HG03432 (cell line): ENCODE measurements around the gene WBP2.

ENCODE experiments used
- ATAC-seq: cut with Tn5 transposase; IDR thresholded peaks from one replicate; pipeline ENCODE4 v1.9.1; 2021; ENCODE audit warnings: mild to moderate bottlenecking, moderate library complexity; ENCODE audit not compliant: unreplicated experiment

The WBP2 gene

GRCh38 chr17:75831032-75831571 is 24.0 kb downstream of the WBP2 start:
- no peak for ATAC-seq

- no peak for ATAC-seq
Observed at GRCh38 chr17:75830164-75831031, 24.7 kb downstream of the WBP2 start.

- ATAC-seq = no peak
Observed at GRCh38 chr17:75829747-75830146, 25.4 kb downstream of the WBP2 start.

- no peak for ATAC-seq
Observed at GRCh38 chr17:75828741-75829140, 26.4 kb downstream of the WBP2 start.

GRCh38 chr17:75828076-75828400 is 27.1 kb downstream of the WBP2 start:
- no peak for ATAC-seq

- ATAC-seq = no peak
Observed at GRCh38 chr17:75827308-75828075, 27.6 kb downstream of the WBP2 start.

GRCh38 chr17:75826561-75827307 is 28.4 kb downstream of the WBP2 start:
- no peak for ATAC-seq

GRCh38 chr17:75825748-75826370 is 29.3 kb downstream of the WBP2 start:
- ATAC-seq = no peak

GRCh38 chr17:75825149-75825552 is 30.0 kb downstream of the WBP2 start:
- no peak for ATAC-seq

GRCh38 chr17:75824666-75825065 is 30.5 kb downstream of the WBP2 start:
- no peak for ATAC-seq

GRCh38 chr17:75824050-75824552 is 31.0 kb downstream of the WBP2 start:
- ATAC-seq = no peak

- ATAC-seq = no peak
Observed at GRCh38 chr17:75823257-75824041, 31.7 kb downstream of the WBP2 start.

GRCh38 chr17:75822800-75823166 is 32.4 kb downstream of the WBP2 start:
- ATAC-seq = no peak

- ATAC-seq = no peak
Observed at GRCh38 chr17:75822119-75822799, 32.9 kb downstream of the WBP2 start.

GRCh38 chr17:75821552-75821951 is 33.6 kb downstream of the WBP2 start:
- ATAC-seq = no peak

GRCh38 chr17:75820094-75821080 is 34.7 kb downstream of the WBP2 start:
- ATAC-seq = no peak

GRCh38 chr17:75819678-75820077 is 35.5 kb downstream of the WBP2 start:
- ATAC-seq = no peak

- no peak for ATAC-seq
Observed at GRCh38 chr17:75819116-75819515, 36.0 kb downstream of the WBP2 start.
